Loucy (cell line): ENCODE data around the gene SCN5A.

ENCODE experiments used
- CTCF ChIP-seq: fragments of 200-600 bp; sonication (generic); conservative IDR thresholded peaks from 2 replicates; pipeline ENCODE4 v1.5.1; 2014; ENCODE audit warnings: mild to moderate bottlenecking, antibody characterized with exemption, low read length
- EZH2phosphoT487 ChIP-seq: fragments of 200-600 bp; IDR thresholded peaks from 2 replicates; pipeline ENCODE4 v1.6.1; 2018; ENCODE audit warnings: antibody characterized with exemption, mild to moderate bottlenecking, moderate library complexity, borderline replicate concordance

GRCh38 chr3:38643090-38643489, 6.4 kb downstream of the SCN5A start:
- TF ChIP-seq CTCF (no peak), EZH2phosphoT487 (no peak)
